Hematopoietic multipotent progenitor cell treated with erythropoietin and hydrocortisone succinate and interleukin-3 and kit ligand, for 8 days (in vitro differentiated cells): ENCODE results near the gene DEPDC1B.
"Not testable (repeated sequence)": the region's sequence is repeated elsewhere in the genome, so short reads cannot be mapped to it uniquely, and the experiment has no call there.

Experiments used
- DNase-seq: peaks from one replicate; pipeline ENCODE4 v3.0.0-alpha.2; 2015

DEPDC1B gene

DNA sequence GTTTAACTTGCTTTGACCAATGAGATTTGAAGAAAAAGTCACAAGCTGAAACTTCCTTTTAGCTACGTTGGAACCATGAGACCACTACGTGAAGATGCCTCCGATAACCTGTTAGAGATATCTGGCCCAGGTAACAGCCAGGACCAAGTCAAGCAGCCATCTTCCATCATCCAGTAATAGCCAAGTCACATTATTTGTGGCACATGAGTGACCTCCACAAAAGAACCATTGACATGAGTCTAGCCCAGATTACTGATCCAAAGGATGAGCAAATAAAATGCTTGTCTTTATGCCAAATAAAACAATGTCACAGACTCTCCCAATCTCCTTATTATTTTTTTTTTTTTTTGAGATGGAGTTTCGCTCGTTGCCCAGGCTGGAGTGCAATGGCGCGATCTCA is 1.6 kb downstream of the DEPDC1B start:
- no peak for DNase-seq

- no peak for DNase-seq
Measured at GRCh38 chr5:60690326-60690725, 9.6 kb downstream of the DEPDC1B start.

DNA sequence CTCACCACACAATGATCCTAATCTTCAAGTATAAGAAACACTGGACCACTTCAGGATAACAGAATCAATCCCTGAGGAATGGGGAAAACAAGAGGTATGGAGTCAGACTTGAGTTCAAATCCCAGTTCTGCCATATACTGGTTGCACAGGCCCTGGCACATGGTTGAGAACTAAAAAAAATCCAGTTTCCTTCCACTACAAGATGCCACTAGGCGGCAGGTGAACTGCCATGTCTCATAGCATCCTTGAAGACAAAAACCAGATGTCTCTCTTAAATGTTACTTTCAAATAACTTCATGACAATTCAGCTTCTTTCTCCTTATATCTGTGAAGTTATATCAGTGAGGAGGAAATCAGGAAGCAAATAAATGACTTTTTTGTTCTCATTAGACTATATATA is 11.0 kb downstream of the DEPDC1B start:
- no peak for DNase-seq

DNA sequence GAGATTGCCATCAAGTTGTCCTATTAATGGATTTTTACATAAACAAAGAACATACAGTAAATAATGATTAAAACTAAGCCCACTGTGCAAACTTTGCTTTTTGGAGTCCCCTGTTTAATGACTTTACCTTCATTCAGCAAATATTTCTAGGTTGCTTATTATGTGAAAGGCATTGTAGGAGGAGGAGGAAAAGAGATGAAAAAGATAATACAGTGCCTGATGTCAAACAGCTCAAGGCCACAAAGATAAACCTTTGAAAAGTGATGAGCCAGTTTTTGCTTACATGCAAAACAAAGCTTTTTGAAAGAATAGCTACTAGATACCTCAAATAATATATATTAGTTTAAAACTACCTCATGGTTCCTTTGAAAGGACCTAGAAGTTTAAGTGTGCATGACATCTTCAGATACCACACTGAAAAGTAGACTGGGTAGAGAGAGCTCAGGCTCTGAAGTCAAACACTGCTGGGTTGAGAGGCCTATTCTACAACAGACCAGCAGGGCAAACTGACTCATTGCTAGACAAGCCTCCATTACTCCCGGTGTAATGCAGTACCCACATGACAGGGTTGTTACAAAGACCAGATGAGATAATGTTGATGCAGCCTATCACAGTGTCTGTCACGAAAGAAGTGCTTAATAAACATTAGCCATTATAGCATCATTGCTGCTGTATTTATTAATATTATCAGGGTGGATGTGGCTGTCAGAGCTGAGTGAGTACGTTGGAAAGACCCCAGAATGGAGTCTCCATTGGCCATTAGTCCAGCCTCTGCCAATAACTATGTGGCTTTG is 11.8 kb downstream of the DEPDC1B start:
- DNase-seq, result peak; percentile 55

- DNase-seq, result no peak
Measured at GRCh38 chr5:60686157-60686556, 13.8 kb downstream of the DEPDC1B start.

DNA sequence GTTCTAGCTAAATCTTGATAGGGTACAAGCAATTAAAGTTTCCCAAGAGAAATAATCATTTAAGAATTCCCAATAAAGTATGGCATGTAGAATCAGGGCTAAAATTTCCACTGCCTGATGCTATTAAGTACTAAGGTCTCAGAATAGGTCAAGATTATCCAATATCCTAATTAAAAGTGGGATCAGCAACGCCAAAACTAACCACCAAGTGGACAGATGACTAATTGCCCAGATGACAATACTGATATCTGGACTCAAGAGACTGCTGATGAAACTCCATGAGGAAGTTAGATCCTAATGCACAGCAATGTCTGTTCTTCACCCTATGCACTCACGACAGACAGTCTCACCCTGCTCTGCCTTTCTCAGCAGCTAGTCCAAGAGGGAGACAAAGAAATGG is 14.3 kb downstream of the DEPDC1B start:
- peak; percentile 19 for DNase-seq

DNA sequence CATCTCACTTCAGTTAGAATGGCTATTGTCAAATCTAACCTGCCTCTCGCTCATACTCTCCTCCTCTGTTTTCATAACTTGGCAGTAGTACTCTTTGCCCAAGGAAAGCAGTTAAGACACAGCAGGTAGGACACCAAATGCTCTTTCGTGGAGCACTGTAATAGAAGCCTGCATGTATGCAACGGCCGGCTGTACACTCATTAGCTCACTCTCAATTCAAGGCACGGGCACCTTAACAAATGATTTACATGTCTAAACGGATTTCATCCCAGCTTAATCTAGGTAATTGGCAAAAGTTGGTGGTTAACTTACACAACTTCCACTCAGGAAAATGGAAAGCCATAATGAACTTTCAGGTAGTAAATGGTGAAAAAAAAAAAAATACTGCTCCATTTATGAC is 14.9 kb downstream of the DEPDC1B start:
- no peak for DNase-seq

GRCh38 chr5:60682007-60682406 is 18.0 kb downstream of the DEPDC1B start:
- not testable (repeated sequence) for DNase-seq

DNA sequence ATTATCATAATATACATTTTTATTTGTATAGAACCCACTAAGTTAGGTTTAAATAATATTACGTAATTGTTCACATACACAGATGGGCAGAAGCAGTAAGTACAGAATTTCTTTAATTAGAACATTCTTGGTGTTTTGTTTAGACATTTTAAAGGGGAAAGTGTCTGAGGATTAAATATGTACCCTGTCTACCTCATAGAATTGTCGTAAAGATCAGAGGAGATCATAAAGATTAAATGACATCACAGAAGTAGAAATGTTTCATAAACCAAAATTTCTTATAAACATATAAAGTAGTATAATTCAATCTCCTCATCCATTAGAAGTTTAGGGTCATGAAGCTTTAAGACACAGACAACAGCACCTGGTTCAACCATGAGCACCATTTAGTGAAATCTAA is 20.1 kb downstream of the DEPDC1B start:
- no peak for DNase-seq

GRCh38 chr5:60677850-60678664 is 21.9 kb downstream of the DEPDC1B start:
- peak; percentile 73 for DNase-seq

- no peak for DNase-seq
Measured at GRCh38 chr5:60675286-60675685, 24.7 kb downstream of the DEPDC1B start.

DNA sequence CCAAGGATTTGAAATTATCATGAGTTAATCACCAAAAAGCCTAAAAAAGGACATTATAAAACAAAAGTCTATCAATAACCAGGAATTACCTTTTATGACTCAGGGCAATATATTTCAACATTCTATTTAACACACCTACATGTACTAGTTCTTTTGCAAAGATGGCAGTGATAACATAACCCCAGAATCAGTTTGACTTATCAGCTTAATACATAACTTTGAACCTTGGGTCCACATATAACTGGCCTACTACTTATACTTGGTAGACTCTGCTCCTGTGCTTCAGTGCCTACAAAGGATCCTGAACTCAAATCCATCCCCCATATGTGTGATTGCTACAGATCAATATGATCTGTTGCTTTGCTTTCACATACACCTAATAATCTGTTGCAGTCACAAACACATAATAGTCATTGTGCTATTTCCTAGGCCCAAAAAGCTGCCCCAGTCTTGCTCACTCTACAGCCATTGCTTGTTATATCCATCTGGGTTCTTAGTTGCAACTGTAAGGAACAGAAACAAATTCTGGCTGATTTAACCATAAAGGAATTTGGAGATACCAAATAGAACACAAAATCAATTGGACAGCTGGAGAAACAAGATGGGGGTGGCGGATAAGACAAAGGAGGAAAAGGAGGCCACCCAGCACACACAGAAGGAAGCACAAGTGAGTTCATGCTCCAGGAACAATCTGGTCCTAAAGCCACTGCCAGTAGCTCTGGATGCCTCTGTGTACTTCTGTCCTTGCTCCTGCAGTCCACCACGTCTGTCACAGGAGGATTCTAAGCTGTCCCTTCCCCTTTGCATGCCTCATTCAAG is 25.5 kb downstream of the DEPDC1B start:
- DNase-seq, result no peak

DNA sequence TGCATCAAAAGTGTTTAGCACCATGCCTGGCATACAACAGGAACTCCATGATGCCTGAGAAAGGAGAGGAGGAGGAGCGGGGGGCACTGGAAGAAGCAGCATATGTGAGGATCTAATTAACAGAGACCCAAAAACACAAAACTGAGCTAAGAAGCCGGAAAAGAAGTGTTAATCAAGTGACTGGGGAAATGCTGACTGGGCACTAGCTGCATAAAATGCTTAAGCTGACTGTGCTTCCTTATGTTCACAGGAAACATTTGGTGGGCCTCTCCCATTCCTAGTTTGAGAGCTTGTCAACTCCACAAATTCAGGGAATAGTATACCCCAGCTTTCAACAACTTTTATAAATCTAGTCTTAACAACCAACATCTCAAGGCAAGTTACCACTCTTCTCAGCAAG is 26.6 kb downstream of the DEPDC1B start:
- no peak for DNase-seq

- DNase-seq, result no peak
Measured at GRCh38 chr5:60672693-60673264, 27.2 kb downstream of the DEPDC1B start.

- no peak for DNase-seq
Measured at GRCh38 chr5:60671899-60672692, 27.9 kb downstream of the DEPDC1B start.

DNA sequence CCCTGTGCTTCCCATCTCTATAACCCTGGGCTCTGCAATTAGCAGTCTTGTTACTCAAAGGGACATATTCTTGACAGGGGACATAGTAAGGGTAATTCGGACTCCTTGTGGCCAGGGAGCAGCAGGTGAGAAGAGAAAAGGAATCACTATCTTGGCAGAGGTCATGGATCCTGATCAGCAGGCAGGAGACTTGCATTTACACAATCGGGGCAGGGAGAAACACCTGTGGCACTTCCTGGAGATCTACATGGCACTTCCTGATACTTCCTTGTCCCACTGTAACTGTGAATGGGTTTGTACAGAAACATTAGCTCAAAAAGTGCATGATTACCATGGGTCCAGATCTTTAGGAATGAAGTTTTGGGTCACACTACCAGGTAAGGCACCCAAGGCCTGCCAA is 29.2 kb downstream of the DEPDC1B start:
- DNase-seq, result no peak

DNA sequence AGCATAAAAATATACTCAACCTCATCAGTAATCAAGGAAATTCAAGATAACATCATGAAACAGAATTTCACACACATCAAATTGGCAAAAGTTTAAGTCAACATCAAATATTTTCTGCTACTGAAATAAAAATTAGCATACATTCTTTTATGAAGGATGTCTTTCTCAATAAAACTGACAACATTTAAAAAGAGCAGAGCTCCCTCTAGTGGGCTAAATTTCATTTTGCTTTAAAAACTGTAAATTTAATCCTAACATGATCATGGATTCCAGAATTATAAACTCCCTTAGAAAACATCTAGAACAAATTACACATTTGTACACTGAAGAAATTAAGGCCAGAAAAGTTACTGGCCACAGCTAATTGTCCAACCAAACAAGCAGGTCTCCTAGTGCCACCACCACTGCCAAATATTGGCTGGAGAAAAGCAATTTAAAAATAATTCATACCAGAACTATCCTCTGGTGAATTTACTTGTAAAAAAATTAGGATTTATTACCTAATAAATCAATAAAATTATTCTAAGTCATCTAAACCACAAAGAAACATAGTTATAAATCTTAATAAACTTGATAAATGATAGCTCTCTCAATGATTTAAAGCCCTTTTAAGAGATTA is 31.2 kb downstream of the DEPDC1B start:
- DNase-seq, result peak; percentile 68

DNA sequence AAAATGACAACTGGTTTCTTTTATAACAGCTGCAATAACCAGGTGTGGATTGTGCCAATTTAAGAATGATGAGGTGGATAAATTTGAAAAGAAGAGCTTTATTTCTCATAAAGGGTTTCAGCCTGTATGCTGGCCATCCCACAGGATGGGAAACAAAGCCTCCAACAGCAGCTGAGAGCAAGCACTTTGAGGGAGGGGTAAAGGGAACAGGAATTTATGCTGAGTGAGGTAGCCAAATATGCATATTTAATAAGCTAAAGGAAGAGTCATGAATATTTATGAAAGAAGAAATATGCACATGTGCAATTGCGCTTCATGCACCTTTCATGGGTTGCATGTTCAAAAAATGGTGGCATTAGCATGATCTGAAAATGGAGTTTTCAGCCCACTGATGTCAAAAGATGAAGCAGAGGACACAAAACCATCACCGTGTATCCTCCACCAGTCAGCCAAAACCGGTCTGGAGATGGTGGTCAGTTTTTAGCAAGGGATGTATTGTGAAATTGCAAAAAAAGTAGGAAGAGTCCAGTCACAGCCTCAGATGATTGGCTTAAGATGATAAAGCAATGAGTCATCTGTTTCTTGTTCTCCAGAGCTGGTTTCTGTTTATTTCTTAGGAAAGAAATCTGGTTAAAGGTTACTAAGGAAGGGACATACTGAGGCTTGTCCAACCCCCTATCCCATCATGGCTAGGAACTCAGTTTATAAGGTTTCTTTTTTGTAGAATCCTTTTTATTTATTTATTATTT is 47.9 kb downstream of the DEPDC1B start:
- DNase-seq, result no peak

GRCh38 chr5:60649288-60649917 is 50.6 kb downstream of the DEPDC1B start:
- DNase-seq, result peak; percentile 71

- DNase-seq, result no peak
Measured at GRCh38 chr5:60648175-60648574, 51.8 kb downstream of the DEPDC1B start.
